Muscle of back (tissue), 11 donors: ENCODE results near the gene MRPL40. TPM values are rescaled to one million over a fixed set of nuclear protein-coding genes. Genes with fewer than 3 reads are reported as not detected.

ENCODE experiments used
- DNase-seq, 3 donors: peaks; one replicate each; pipeline versions ENCODE4 v3.0.0 to v3.0.0-alpha.2; 2013
- polyA plus RNA-seq, 10 donors: library from polyadenylated mRNA; unstranded; fragments of 120-200 nt; gene quantifications; one replicate each; pipeline ENCODE4 v1.2.1, GENCODE V29; 2013; ENCODE audit not compliant: insufficient read length in 10 of 10

Gene MRPL40
- polyA plus RNA-seq, 10 donors, result 28.0 to 36.7 (median 32.4) TPM

DNA sequence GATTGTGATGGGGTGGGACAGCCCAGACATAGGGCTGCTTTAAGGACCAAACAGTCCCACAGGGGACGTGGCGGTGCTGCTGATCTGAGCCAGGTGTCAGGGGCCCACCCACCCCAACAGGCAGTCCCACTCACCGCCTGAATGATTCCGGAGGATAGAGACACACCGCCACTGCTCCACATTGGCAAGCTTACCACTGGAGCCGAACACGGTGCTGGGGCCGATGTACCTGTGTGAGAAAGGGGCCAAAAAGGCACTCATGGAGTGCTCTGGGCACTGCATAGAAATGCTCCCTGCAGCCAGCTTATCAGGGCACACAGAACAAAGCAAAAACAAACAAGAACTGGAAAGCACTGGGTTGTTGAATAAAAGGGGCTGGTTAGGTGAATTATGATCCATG is 26.7 kb upstream of the MRPL40 start:
- no peak for DNase-seq

DNA sequence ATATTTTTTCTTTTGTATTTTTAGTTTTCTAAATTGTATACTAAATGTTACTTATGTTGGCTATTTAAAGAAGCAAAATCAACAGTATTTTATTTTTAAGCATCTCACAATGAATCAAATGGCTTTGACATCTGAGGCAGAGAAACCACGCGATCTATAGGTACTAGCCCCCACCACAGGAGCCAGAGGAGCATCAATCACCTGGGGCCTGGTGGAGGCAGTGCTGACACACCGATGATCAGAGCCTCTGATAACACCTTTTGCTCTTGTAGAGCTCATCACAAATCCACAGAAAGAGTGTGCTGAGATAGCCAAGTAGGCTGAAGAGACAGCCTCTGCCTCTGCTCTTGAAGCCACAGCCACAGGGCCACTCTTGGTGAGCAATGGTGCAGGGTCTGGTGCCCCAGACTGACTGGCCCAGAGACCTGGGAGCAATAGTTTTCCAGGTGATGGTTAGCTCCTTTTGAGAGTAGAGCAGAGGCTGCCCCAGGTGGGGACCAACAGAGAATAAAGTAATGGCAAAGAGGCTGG is 26.0 kb upstream of the MRPL40 start:
- DNase-seq, result no peak

DNA sequence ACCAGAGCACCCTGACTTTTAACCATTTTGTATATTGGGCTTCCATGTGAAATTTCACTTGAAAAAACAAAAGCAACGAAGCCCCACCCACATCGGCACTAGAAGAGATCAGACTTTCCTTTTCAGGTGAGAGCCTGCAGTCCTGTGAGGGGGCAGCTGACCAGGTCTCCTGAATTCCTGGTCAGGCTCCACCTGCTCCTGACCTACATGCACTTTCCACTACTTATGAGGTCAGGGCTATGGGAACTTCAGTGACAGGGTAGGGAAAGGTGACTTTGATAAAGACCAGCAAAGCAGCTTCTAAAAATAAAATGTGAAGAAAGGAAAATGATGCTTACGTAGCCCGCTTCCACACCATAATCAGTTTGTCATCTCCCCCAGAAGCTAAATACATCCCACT is 25.5 kb upstream of the MRPL40 start:
- no peak for DNase-seq

DNA sequence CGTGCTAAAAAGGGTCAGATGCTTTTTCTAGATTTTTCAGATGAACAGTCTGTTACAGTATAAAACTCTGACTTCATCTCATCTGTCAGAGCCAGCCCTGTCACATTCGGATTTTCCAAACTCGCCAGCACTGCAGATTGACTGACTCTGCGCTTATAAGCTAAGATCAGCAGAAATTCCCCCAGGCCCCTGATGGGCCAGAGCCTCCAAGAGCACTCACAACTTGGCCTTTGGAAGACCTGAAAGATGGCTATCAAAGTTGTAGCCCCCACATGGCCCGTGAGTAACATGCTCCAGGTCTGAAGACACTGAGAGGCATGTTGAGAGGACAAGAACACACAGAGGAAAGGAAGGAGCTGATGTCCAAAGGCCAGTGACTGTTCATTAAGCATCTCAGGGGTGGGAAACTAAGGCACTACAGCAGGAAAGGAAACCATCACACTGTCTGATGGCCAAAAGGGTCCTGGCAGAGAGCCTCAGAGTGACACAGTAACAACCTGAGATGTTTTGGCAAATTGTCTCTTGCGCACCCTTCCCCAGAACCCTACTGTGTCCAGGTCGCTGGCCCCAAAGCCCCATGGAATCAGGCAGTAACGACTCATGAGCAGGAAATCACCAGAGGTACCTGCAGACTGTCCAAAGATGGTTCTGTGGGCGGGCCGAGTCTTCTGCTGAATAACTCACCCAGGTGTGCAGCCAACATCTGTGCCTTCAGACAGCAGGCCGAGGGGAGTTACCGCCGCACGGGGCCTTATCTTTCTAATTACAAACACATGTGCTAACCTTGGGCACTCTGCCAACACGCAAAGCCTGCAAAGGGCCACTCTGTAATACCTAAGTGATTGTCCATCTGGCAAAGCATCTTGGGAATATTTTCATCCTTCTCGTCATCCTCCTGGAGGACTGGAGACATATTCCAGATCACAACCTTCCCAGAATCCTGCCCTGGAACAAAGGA is 24.4 kb upstream of the MRPL40 start:
- DNase-seq, result peak in 1 of 3 donors; percentile 22

DNA sequence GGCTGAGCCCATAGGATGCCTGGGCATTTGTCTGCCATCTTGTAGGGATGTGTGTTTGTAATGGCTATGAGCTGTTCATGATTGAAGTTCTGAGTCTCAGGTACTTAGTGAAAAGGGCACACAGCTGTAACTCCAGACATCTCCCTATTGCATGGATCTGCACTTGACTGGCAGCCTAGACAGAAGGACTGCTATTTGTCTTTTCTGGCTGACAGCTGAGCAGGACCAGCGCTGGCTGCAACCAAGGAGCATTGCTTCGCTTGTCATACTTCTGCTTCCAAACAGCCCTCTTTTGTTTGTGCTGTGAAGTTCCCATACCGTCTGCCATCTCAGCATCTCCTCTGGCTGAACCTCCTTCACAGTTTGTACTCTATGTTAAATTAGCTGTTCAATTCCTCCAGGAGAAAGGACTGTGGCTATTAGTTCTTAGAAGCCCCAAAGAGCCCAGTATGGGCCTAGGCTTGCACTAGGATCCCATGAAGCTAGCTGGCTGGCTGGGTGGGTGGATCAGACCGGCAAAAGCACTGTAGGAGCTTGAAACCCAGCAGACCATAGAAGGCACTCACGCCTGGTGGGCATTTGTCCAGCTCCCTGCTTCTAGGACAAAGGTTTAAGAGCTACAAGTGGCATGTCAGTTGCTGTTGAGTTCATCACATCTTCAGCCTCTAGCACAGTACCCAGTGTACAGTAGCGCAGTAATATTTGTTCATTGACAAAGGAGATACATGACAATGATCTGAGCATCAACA is 21.2 kb upstream of the MRPL40 start:
- no peak for DNase-seq

DNA sequence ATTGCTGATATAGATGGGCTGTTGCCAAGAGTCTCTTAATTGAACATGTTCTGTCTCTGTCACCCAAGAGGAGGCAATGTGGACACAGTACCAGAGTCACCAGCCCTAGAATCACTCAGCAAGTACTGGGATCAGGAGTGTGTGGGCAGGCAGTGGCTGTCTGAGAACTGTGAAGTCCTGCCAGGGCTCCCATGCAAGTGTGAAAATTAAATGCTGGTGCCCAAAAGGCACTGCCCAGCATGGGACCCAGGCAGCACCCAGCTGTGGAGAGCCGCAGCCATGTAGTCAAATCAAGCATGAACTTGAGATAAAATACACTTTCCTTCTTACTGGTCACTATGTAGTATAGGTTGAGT is 20.7 kb upstream of the MRPL40 start:
- DNase-seq, result no peak

DNA sequence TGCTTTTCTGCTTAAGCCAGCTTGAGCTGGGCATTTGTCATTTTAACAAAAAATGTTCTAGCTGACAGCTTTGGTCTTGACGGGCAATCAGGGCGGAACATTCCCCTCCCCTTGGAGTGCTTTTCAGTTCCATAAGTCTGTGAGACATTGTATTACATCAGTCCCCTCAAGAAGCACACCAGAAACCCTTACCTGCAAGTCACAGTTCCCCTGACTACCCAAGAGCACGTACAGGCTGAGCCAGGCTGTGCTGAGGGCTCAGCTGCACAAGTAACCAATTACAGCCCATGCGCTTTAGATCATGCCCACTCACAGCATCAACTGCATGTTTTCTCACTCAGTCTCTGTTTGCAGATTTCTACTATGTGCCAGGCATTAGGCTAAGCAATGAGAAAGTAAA is 19.9 kb upstream of the MRPL40 start:
- DNase-seq, result no peak

DNA sequence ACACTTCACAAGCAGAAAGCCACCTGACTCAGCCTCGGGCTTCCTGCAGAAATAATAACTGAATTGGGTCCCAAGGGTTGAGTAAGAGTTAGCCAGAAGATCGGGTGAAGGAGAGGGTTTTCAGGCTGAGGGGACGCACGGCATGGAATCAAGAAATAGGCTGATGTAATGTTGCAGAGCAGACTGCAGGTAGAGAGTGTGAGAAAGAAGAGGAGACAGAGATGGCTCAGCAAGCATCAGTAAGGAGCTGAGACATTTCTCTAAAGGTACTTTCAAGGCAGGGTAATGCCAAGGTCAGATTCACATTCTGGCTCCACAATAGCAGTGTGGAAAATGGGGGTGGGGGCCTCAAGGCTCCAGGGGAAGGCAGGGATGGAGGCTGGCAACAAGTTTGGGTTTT is 19.4 kb upstream of the MRPL40 start:
- no peak for DNase-seq

DNA sequence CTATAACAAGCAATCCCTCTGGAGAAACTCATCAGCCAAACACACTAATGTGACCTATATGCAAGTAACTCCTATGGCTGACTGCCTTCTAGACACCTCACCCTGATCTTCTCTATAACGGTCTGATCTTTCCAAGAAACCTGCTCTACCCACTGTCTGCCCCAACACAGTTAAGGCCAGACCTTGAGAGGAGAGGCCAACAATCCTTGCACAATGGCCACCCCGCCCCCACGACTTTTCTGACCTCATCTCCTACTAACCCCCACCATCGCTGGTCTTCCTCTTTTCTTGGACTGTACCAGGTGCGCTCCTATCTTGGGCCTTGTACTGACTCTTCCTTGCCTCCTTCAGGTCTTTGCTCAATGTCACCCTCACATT is 13.3 kb upstream of the MRPL40 start:
- DNase-seq, result no peak

DNA sequence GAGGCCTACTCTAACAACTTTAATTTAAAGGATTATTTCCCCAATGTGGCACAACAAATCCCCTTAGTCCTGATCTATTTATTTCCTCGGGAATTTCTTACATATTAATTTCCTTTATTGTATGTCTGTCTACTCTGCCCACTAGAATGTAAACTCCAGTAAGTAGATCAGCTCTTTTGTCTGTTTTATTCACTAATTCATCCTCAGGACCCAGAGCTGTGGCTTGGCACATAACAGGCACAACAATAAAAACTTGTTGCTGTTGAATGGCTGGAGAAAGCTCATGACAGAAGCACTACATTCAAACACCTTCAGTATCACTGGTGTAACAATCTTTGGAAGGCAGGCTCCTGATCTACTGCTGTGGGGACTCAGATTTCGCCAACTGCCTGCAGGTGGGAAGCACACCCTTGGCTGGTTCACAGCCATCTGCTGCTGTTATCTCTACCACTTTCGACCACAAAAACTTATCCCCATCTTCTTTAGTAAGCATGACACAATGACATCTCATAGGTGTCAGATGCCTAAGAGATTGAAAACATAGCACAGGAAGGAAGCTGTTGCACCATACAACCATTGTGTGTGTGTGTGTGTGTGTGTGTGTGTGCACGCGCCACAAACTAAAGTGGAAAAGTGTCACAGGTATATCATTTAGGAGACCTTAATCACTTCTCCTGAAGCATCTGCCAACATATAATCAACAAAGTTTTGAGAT is 12.7 kb upstream of the MRPL40 start:
- no peak for DNase-seq

DNA sequence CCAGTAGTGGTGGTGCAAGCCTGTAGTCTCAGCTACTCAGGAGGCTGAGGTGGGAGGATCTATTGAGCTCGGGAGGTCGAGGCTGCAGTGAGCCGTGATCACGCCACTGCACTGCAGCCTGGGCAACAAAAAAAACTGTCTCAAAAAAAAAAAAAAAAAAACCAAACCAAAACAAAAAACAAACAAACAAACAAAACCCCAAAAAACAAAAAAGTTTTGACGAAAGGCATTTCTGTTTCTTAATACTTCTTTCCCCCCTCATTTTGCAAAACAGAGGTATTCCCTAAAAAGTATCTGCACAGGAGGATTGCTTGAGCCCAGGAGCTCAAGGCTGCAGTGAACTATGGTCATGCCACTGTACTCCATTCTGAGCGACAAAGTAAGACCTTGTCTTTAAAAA is 12.0 kb upstream of the MRPL40 start:
- no peak for DNase-seq

DNA sequence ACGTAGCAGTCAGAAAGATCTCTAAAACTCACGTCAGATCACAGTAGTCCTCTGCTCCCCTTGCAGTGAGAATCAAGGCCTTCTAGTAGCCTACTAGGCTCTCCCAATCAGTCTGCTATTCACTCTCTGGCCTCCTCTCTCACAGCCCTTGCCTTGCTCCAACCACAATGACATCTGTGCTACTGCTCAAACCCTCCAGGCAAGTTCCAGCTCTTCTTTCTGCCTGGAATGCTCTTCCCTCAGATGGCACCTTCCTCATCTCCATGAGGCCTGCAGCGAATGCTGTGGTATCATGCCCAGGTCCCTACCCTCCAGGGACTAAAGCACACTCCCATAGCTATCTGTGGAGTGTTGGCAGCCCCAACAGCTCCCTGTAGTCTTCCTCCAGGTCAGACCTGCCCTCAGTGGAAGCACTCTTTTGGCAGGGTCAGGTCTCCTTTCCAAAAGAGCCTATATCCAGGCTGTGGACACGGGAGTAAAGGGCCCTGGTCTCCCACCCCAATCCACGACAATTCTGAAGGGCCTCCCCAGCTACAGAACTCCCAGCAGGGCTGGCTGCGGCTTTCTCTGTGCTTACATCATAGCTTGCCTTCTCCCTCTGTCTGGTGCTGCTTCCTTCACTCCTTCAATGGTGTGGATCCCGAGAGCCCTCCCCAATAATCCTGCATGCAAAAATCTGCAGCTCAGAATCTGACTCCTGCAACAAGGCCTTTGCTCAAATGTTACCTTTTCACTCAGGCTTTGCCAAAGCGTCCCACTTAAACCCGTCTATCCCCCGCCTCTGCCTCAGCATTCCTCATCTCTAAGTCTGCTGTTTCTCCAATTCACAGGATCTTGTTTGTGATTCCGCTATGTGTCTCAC is 9.7 kb upstream of the MRPL40 start:
- DNase-seq, result no peak

DNA sequence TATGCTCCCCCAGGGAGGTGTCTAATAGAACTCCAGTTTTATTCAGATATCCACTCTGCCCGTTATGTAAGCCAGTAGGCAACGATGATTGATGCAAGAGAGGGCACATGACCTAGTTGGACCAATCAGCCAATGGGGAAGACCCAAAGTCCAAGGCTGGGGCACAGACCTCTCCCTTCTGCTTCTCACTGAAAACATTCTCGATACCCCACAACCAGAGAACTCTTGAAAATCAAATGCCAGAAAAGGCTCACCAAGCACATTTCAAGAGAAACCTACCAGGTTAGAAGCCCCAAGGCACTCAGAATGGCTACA is 8.2 kb upstream of the MRPL40 start:
- DNase-seq, result no peak

DNA sequence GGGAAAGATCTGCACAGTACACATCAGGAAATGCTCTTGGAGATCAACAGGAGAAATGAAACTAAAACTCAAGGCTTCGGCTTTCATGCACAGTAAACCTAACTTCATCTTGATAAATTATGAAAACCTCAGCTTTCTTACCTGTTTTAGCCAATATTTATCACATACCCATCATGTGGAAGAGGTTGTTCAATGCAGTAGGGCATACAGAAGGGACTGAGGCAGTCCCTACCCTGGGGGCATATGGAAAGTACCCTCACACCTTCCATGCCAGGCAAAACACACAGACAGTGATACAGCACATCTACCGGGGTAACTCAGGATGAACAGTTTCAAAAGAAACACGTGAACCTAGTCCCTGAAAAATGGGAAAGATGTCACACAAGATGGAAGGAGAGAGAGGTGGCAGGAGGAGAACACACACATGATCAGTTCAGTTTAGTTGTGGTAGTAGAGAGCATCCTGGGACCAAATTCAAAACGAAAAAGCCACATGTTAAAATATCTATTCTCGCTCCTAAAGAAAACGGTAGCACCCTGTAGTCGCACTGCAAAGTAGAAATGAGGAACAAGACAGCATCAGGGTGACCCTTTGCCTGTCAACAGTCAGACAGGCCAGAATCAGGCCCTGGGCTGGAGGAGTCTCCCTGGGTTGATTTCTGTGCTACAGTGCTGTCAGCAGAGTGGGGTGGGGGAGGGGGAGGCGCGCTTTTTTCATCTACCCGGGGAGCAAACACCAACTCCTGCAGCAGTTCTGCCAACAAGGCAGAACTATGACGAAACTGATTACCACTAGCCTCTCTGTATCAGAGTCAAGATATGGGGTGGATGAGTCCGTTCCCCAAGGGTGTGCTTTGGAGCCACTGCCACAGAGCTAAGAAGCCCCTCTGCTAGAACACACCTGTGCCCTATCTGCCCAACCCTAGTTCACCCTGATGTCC is 2.1 kb upstream of the MRPL40 start:
- peak; percentile 16 to 44 (median 25) for DNase-seq

DNA sequence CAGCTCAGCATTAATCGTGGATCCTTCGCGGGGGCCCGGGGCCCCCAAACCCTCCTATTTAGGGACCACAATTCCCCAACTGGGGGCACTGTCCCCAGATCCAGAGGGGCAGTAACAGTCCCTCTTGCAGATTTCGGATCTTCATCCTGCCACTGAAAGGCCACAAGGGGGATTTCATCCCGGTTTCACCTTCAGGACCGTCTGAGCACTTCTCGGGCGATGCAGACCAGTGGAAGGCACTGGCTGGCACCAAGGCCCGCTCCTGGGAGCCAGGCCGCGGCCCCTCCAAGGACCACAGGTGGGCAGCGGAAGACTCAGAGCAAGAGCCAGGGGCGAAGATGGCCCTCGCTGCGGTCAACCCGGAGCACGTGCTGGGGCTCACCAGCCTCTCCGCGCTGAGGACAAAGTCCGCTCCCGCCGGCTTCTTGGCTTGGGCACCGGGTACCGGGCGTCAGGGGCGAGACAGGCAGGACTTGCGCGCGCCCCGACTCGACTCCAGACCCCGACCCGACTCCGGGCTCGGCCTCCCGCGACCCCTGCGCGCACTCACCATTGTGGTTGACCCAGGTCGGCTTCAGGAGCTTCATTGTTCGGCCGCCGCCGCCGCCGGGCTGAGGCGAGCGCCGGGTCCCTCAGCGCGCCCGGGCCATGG is 1.3 kb upstream of the MRPL40 start:
- peak in 2 of 3 donors; percentile 10 to 53 for DNase-seq

DNA sequence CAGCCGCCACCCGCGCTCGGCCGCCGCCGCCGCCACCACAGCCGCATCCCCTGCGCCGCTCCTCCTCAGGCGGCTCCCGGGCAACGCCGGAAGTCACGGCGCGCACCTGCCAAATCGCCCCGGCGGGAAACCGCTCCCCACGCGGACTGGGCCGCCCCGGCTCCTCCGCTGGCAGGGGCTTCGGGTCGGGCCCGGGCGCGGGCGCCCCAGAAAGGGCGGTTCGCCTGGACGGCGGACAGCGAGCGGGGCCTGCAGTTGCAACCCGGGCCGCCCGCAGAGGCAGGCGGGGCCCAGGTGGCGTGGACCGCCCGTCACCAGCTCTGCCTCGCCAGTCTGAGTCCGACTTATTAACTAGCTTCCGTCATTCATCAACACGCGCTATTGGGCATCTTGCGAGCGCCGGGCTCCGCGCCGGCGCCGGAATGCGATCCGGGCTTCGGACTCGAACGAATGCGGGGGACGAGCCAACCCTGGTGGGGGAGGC is 654 bp upstream of the MRPL40 start, which contains the start of gene HIRA:
Gene HIRA, minus strand, starts transcription at position 85 of the 484 bp plus-strand sequence. CDS start 257 bp downstream, outside the sequence.
- DNase-seq, result peak; percentile 76 to 94 (median 86)

DNA sequence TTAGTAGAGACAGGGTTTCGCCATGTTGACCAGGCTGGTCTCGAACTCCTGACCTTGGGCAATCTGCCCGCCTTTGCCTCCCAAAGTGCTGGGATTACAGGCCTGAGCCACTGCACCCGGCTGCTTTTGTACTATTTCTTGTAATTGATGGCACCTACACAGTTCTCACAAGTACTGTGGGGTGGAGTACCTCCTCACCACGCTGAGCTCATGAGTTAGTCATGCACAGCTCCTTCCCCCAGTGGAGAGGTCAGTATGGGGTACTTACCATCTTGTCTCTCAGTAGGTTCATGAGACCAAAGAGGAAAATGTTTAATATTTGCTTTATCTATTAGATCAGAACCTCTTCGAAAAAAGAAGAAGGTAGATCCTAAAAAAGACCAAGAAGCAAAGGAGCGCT is 2.1 kb downstream of the MRPL40 start:
- DNase-seq, result no peak

DNA sequence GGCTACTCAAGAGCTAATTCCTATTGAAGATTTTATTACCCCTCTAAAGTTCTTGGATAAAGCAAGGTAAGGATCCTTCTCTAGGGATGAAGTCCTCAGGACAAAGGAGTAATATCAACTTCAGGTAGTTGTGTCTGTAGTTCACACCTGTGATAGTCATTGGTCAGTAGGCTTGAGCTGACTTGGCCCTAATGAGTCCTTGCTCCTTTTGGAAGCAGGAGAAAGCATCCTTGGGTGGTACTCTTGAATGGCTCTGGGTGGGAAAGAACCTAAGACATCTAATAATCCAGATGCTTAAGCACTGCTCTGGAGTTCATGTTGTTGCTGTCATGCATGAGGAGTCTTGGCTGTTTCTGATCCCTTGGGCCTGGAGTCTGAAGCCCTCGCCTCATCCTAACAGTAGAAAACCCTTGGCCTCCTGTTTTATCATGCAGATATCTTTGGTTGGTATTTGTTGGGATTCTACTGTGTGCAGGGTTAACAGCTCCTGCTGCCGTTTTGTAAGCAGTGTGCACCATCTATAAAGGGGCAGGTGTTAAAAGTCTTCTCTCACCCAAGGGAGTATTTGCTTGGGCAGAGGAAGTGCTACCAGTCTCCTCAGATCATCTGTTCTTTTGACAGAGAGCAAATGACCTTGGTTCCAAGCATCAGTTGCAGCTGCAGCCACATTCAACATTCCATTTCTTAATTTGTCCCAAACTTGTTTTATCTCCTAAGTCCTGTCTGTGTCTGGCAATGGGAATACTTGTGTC is 2.7 kb downstream of the MRPL40 start:
- DNase-seq, result no peak
